SK-N-SH treated with all-trans-retinoic acid at 6 μM for 48 hours (cell line): ENCODE measurements around the gene GLRX.

Source experiments
- ATAC-seq: fragments of 200-7000 bp; cut with Tn5 transposase; 3 replicates; pipeline ENCODE4 v1.9.1; 2020; ENCODE audit warnings: mild to moderate bottlenecking, moderate library complexity
- ARNTL ChIP-seq: fragments of 450-650 bp; formaldehyde crosslinking; IDR thresholded peaks from 2 replicates; pipeline ENCODE4 v1.5.0; 2020; ENCODE audit warnings: low read depth, mild to moderate bottlenecking, moderate library complexity, borderline replicate concordance
- BACH2 ChIP-seq: fragments of 250-450 bp; sonication (Bioruptor Pico); IDR thresholded peaks from 2 replicates; pipeline ENCODE4 v1.9.0; 2021; ENCODE audit warnings: mild to moderate bottlenecking, borderline replicate concordance
- CSDC2 ChIP-seq: fragments of 250-450 bp; sonication (Bioruptor Pico); IDR thresholded peaks from 2 replicates; pipeline ENCODE4 v1.5.0; 2020; ENCODE audit warnings: mild to moderate bottlenecking, moderate library complexity
- ESRRG ChIP-seq: fragments of 250-450 bp; sonication (Bioruptor Pico); IDR thresholded peaks from 2 replicates; pipeline ENCODE4 v1.6.1; 2021; ENCODE audit warnings: mild to moderate bottlenecking
- GLIS3 ChIP-seq: fragments of 250-450 bp; sonication (Bioruptor Pico); IDR thresholded peaks from 2 replicates; pipeline ENCODE4 v1.5.0; 2020; ENCODE audit warnings: mild to moderate bottlenecking, moderate library complexity
- ISL1 ChIP-seq: fragments of 250-450 bp; sonication (Bioruptor Pico); IDR thresholded peaks from 2 replicates; pipeline ENCODE4 v2.1.2; 2022; ENCODE audit warnings: mild to moderate bottlenecking, moderate library complexity
- OSR1 ChIP-seq: fragments of 250-450 bp; sonication (Bioruptor Pico); IDR thresholded peaks from 2 replicates; pipeline ENCODE4 v1.8.0; 2022; ENCODE audit warnings: moderate library complexity, mild to moderate bottlenecking, inconsistent platforms
- PPARA ChIP-seq: fragments of 250-450 bp; sonication (Bioruptor Pico); IDR thresholded peaks from 2 replicates; pipeline ENCODE4 v1.5.0; 2020; ENCODE audit warnings: mild to moderate bottlenecking, borderline replicate concordance
- RARB ChIP-seq: fragments of 250-450 bp; sonication (Bioruptor Pico); IDR thresholded peaks from 2 replicates; pipeline ENCODE4 v1.8.0; 2021; ENCODE audit warnings: mild to moderate bottlenecking, moderate library complexity
- SNAI2 ChIP-seq: fragments of 250-450 bp; sonication (Bioruptor Pico); IDR thresholded peaks from 2 replicates; pipeline ENCODE4 v1.5.0; 2020; ENCODE audit warnings: mild to moderate bottlenecking, moderate library complexity
- TCF4 ChIP-seq: fragments of 250-450 bp; sonication (Bioruptor Pico); IDR thresholded peaks from 2 replicates; pipeline ENCODE4 v1.8.0; 2021; ENCODE audit warnings: mild to moderate bottlenecking, moderate library complexity, borderline replicate concordance
- TOX ChIP-seq: fragments of 250-450 bp; sonication (Bioruptor Pico); IDR thresholded peaks from 2 replicates; pipeline ENCODE4 v1.8.0; 2021; ENCODE audit warnings: mild to moderate bottlenecking, moderate library complexity, borderline replicate concordance
- ZFP3 ChIP-seq: fragments of 250-450 bp; sonication (Bioruptor Pico); IDR thresholded peaks from 2 replicates; pipeline ENCODE4 v1.5.0; 2020; ENCODE audit warnings: mild to moderate bottlenecking, moderate library complexity
- ZFP30 ChIP-seq: fragments of 450-650 bp; formaldehyde crosslinking; IDR thresholded peaks from 2 replicates; pipeline ENCODE4 v1.5.0; 2022; ENCODE audit warnings: mild to moderate bottlenecking, moderate library complexity
- ZNF565 ChIP-seq: fragments of 450-650 bp; formaldehyde crosslinking; conservative IDR thresholded peaks from 2 replicates; pipeline ENCODE4 v1.5.0; 2020; ENCODE audit warnings: low read depth, mild to moderate bottlenecking, moderate library complexity
- ZNF70 ChIP-seq: fragments of 450-650 bp; formaldehyde crosslinking; IDR thresholded peaks from 2 replicates; pipeline ENCODE4 v1.5.0; 2020; ENCODE audit warnings: mild to moderate bottlenecking, moderate library complexity
- ZNF8 ChIP-seq: fragments of 450-650 bp; formaldehyde crosslinking; IDR thresholded peaks from 2 replicates; pipeline ENCODE4 v1.5.0; 2020; ENCODE audit warnings: mild to moderate bottlenecking, moderate library complexity
- TF ChIP-seq, protein P1 (sequence below): fragments of 250-450 bp; sonication (Bioruptor Pico); IDR thresholded peaks from 2 replicates; pipeline ENCODE4 v1.5.1; 2021; ENCODE audit warnings: mild to moderate bottlenecking, moderate library complexity
- TF ChIP-seq, protein P2 (sequence below): fragments of 250-450 bp; sonication (Bioruptor Pico); IDR thresholded peaks from 2 replicates; pipeline ENCODE4 v1.5.1; 2020; ENCODE audit warnings: low read depth, mild to moderate bottlenecking, moderate library complexity
- TF ChIP-seq, protein P3 (sequence below): fragments of 250-450 bp; sonication (Bioruptor Pico); IDR thresholded peaks from 2 replicates; pipeline ENCODE4 v1.5.0; 2020; ENCODE audit warnings: mild to moderate bottlenecking, moderate library complexity
- TF ChIP-seq, protein P4 (sequence below): fragments of 250-450 bp; sonication (Bioruptor Pico); IDR thresholded peaks from 2 replicates; pipeline ENCODE4 v1.8.0; 2020; ENCODE audit warnings: mild to moderate bottlenecking, moderate library complexity, borderline replicate concordance
- TF ChIP-seq, protein P5 (sequence below): fragments of 250-450 bp; sonication (Bioruptor Pico); IDR thresholded peaks from 2 replicates; pipeline ENCODE4 v1.8.0; 2021; ENCODE audit warnings: low read depth, mild to moderate bottlenecking, moderate library complexity, borderline replicate concordance

The GLRX gene

DNA sequence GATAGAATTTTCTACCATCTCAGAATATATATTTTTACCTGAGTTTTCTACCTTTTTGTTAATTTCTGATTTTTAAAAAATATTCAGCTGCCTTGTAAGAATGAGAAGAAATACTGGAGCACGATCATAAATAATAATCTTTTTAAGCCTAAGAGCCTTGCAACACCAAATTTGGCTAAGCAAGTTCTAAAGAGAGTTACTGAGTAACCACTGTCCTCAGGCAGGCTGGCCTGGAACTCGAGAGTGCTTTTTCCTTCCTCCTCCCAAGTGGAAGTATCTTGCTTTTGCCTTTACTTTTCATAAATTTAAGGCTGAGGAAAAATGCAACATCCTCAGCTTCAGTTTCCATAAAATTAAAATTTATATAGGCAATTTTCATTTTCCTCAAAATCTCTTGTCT lies 21.0 kb downstream of the GLRX start:
- no peak for ATAC-seq
- TF ChIP-seq RARB (no peak), TOX (no peak), ZFP3 (no peak), PPARA (CRISPR knock-in tag) (no peak), ZFP30 (no peak), TCF4 (no peak), ESRRG (CRISPR knock-in tag) (no peak), BACH2 (CRISPR knock-in tag) (no peak), ARNTL (CRISPR knock-in tag) (no peak), SNAI2 (CRISPR knock-in tag) (no peak), ZNF70 (CRISPR knock-in tag) (no peak), OSR1 (CRISPR knock-in tag) (no peak), ZNF565 (CRISPR knock-in tag) (no peak)
- TF ChIP-seq, protein P1, sequence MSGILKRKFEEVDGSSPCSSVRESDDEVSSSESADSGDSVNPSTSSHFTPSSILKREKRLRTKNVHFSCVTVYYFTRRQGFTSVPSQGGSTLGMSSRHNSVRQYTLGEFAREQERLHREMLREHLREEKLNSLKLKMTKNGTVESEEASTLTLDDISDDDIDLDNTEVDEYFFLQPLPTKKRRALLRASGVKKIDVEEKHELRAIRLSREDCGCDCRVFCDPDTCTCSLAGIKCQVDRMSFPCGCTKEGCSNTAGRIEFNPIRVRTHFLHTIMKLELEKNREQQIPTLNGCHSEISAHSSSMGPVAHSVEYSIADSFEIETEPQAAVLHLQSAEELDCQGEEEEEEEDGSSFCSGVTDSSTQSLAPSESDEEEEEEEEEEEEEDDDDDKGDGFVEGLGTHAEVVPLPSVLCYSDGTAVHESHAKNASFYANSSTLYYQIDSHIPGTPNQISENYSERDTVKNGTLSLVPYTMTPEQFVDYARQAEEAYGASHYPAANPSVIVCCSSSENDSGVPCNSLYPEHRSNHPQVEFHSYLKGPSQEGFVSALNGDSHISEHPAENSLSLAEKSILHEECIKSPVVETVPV (CRISPR knock-in tag), result no peak
- TF ChIP-seq, protein P2, sequence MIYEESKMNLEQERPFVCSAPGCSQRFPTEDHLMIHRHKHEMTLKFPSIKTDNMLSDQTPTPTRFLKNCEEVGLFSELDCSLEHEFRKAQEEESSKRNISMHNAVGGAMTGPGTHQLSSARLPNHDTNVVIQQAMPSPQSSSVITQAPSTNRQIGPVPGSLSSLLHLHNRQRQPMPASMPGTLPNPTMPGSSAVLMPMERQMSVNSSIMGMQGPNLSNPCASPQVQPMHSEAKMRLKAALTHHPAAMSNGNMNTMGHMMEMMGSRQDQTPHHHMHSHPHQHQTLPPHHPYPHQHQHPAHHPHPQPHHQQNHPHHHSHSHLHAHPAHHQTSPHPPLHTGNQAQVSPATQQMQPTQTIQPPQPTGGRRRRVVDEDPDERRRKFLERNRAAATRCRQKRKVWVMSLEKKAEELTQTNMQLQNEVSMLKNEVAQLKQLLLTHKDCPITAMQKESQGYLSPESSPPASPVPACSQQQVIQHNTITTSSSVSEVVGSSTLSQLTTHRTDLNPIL (CRISPR knock-in tag), result no peak
- TF ChIP-seq, protein P3, sequence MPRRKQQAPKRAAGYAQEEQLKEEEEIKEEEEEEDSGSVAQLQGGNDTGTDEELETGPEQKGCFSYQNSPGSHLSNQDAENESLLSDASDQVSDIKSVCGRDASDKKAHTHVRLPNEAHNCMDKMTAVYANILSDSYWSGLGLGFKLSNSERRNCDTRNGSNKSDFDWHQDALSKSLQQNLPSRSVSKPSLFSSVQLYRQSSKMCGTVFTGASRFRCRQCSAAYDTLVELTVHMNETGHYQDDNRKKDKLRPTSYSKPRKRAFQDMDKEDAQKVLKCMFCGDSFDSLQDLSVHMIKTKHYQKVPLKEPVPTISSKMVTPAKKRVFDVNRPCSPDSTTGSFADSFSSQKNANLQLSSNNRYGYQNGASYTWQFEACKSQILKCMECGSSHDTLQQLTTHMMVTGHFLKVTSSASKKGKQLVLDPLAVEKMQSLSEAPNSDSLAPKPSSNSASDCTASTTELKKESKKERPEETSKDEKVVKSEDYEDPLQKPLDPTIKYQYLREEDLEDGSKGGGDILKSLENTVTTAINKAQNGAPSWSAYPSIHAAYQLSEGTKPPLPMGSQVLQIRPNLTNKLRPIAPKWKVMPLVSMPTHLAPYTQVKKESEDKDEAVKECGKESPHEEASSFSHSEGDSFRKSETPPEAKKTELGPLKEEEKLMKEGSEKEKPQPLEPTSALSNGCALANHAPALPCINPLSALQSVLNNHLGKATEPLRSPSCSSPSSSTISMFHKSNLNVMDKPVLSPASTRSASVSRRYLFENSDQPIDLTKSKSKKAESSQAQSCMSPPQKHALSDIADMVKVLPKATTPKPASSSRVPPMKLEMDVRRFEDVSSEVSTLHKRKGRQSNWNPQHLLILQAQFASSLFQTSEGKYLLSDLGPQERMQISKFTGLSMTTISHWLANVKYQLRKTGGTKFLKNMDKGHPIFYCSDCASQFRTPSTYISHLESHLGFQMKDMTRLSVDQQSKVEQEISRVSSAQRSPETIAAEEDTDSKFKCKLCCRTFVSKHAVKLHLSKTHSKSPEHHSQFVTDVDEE (CRISPR knock-in tag), result no peak

DNA sequence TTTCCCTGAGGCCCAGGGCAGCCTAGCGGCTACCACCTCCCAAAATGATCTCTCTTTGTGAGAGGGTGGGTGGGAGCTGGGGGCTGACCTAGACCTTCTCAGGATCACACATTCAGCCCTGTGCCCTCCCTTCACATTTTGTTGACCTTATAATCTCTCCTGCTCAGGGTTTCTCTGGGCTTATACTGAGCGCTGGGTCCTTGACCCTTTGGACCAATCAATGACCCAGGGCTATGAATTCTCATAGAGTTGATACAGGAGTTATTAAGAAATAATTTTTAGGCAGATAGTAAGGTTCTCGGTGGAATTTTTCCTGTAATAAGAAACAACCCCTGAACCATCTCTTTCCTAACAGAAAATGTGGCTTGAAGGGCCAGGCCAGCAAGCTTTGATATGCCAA lies 22.0 kb downstream of the GLRX start:
- no peak for ATAC-seq
- TF ChIP-seq ZNF70 (CRISPR knock-in tag), result no peak

DNA sequence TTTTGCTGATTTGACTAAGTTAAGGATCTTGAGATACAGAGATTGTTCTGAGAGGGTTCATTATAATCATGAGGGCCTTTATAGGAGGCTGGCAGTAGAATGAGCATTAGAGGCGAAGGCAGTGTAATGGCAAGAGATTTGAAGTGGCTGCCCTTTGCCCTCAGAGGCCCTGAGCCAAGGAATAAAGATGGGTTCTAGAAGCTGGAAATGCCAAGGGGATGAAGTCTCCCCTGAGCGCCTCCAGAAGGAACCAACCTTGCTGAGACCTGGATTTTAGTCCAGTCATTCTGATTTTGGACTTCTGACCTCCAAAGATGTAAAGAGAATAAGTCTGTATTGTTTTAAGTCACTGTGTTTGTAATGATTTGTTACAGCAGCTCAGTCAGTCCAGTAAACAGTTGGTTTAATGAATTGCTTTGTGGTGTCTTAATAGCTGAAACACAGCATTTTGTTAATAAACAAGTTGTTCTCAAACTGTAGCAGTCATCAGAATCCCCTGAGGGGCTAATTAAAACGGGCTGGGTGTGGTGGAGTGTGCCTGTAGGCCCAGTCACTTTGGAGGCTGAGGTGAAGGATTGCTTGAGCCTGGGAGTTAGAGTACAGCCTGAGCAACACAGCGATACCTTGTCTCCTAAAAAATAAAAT lies 23.2 kb downstream of the GLRX start:
- TF ChIP-seq RARB, result no peak
- no peak for TF ChIP-seq BACH2 (CRISPR knock-in tag)
- TF ChIP-seq, protein P3 (CRISPR knock-in tag), result no peak
- TF ChIP-seq GLIS3 (CRISPR knock-in tag), result no peak
- TF ChIP-seq ARNTL (CRISPR knock-in tag), result no peak
- no peak for TF ChIP-seq SNAI2 (CRISPR knock-in tag)
- TF ChIP-seq CSDC2 (CRISPR knock-in tag), result no peak
- TF ChIP-seq ZNF565 (CRISPR knock-in tag), result no peak
- TF ChIP-seq TOX, result no peak
- TF ChIP-seq, protein P4, sequence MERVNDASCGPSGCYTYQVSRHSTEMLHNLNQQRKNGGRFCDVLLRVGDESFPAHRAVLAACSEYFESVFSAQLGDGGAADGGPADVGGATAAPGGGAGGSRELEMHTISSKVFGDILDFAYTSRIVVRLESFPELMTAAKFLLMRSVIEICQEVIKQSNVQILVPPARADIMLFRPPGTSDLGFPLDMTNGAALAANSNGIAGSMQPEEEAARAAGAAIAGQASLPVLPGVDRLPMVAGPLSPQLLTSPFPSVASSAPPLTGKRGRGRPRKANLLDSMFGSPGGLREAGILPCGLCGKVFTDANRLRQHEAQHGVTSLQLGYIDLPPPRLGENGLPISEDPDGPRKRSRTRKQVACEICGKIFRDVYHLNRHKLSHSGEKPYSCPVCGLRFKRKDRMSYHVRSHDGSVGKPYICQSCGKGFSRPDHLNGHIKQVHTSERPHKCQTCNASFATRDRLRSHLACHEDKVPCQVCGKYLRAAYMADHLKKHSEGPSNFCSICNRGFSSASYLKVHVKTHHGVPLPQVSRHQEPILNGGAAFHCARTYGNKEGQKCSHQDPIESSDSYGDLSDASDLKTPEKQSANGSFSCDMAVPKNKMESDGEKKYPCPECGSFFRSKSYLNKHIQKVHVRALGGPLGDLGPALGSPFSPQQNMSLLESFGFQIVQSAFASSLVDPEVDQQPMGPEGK (CRISPR knock-in tag), result no peak
- TF ChIP-seq ZFP30, result no peak
- TF ChIP-seq, protein P1 (CRISPR knock-in tag), result no peak
- no peak for TF ChIP-seq ISL1 (CRISPR knock-in tag)
- TF ChIP-seq ZNF8, result no peak
- TF ChIP-seq, protein P5, sequence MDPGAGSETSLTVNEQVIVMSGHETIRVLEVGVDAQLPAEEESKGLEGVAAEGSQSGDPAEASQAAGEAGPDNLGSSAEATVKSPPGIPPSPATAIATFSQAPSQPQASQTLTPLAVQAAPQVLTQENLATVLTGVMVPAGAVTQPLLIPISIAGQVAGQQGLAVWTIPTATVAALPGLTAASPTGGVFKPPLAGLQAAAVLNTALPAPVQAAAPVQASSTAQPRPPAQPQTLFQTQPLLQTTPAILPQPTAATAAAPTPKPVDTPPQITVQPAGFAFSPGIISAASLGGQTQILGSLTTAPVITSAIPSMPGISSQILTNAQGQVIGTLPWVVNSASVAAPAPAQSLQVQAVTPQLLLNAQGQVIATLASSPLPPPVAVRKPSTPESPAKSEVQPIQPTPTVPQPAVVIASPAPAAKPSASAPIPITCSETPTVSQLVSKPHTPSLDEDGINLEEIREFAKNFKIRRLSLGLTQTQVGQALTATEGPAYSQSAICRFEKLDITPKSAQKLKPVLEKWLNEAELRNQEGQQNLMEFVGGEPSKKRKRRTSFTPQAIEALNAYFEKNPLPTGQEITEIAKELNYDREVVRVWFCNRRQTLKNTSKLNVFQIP (CRISPR knock-in tag), result no peak
- no peak for TF ChIP-seq PPARA (CRISPR knock-in tag)
- TF ChIP-seq ZFP3, result no peak
- no peak for TF ChIP-seq TCF4
- TF ChIP-seq, all 23 proteins: peak for 0
- ATAC-seq, result no peak
